Fibroblast of villous mesenchyme (primary cell): Measurements from ENCODE around the gene RNF220. TPM values are rescaled to one million over a fixed set of nuclear protein-coding genes. Genes with fewer than 3 reads are reported as not detected.

Experiments
- DNase-seq: peaks from one replicate; pipeline ENCODE4 v3.0.0-alpha.2; 2010; ENCODE audit warnings: low read depth
- H3K4me3 ChIP-seq: 2 replicates; pipeline ENCODE4 v1.5.1; 2011; ENCODE audit warnings: low read depth, mild to moderate bottlenecking, low read length
- CTCF ChIP-seq: IDR thresholded peaks from 2 replicates; pipeline ENCODE4 v1.5.1; 2012; ENCODE audit warnings: low read depth, mild to moderate bottlenecking, low read length; ENCODE audit not compliant: insufficient read depth
- total RNA-seq: library from RNA; depleted of rRNA; stranded (reverse); fragments of >200 nt; gene quantifications from 2 replicates; pipeline ENCODE4 v1.2.3, GENCODE V29; 2012

Gene RNF220
- total RNA-seq, 1 donor = 47.5 TPM

- H3K4me3 ChIP-seq = no peak overlapping the region
- TF ChIP-seq CTCF = no peak
- no peak for DNase-seq
Measured at GRCh38 chr1:44503625-44504024, 98.6 kb downstream of the RNF220 start.

GRCh38 chr1:44505210-44505993 is 100.3 kb downstream of the RNF220 start:
- no peak for DNase-seq
- TF ChIP-seq CTCF = no peak
- no peak overlapping the region for H3K4me3 ChIP-seq

- H3K4me3 ChIP-seq = no peak overlapping the region
- no peak for DNase-seq
- no peak for TF ChIP-seq CTCF
Measured at GRCh38 chr1:44507490-44508396, 102.7 kb downstream of the RNF220 start.

GRCh38 chr1:44508397-44508745 is 103.3 kb downstream of the RNF220 start:
- TF ChIP-seq CTCF = no peak
- H3K4me3 ChIP-seq = no peak overlapping the region
- DNase-seq = no peak

GRCh38 chr1:44511363-44511762 is 106.3 kb downstream of the RNF220 start:
- no peak for DNase-seq
- H3K4me3 ChIP-seq = no peak overlapping the region
- TF ChIP-seq CTCF = no peak

- TF ChIP-seq CTCF = no peak
- H3K4me3 ChIP-seq = no peak overlapping the region
- no peak for DNase-seq
Measured at GRCh38 chr1:44511769-44512168, 106.7 kb downstream of the RNF220 start.
